ENCODE data around the gene F13B.

The F13B gene

GRCh38 chr1:197096137-197096536, 29.1 kb upstream of the F13B start:
- no peaks in the 10 kb centered on the region for H3K79me2 ChIP-seq (ENCODE audit: control insufficient read depth, low read length)
- no peaks in the 10 kb centered on the region for H3F3A ChIP-seq (ENCODE audit: control insufficient read depth, insufficient read depth)
- H4K20me1 ChIP-seq (ENCODE audit: control insufficient read depth, insufficient read depth, low read depth, low read length), result no peaks in the 10 kb centered on the region
- no peak overlapping the region for H3K4me3 ChIP-seq (ENCODE audit: low read length)
- H3K27ac ChIP-seq (ENCODE audit: low read depth, low read length), result no peak overlapping the region
- H3K27me3 ChIP-seq (ENCODE audit: control insufficient read depth, low read length), result no peaks in the 10 kb centered on the region
- no peaks in the 10 kb centered on the region for H3K9me3 ChIP-seq (ENCODE audit: control insufficient read depth, insufficient read depth, low read length)
- peaks cover 55% of the 10 kb centered on the region for H3K36me3 ChIP-seq (ENCODE audit: control insufficient read depth, low read length)
- TF ChIP-seq CTCF (IDR thresholded peaks at IDR 0.05; ENCODE audit: low read depth, low read length, poor library complexity, severe bottlenecking), result no peak
- TF ChIP-seq EZH2phosphoT487 (IDR thresholded peaks at IDR 0.05; ENCODE audit: borderline replicate concordance, low read length), result no peak
- no peak overlapping the region for H3K4me2 ChIP-seq (ENCODE audit: low read length)
- H3K4me1 ChIP-seq (ENCODE audit: control insufficient read depth, low read length), result no peaks in the 10 kb centered on the region
- no peaks in the 10 kb centered on the region for H3K9me2 ChIP-seq (replicated peaks; ENCODE audit: control insufficient read depth, low read length)

DNA sequence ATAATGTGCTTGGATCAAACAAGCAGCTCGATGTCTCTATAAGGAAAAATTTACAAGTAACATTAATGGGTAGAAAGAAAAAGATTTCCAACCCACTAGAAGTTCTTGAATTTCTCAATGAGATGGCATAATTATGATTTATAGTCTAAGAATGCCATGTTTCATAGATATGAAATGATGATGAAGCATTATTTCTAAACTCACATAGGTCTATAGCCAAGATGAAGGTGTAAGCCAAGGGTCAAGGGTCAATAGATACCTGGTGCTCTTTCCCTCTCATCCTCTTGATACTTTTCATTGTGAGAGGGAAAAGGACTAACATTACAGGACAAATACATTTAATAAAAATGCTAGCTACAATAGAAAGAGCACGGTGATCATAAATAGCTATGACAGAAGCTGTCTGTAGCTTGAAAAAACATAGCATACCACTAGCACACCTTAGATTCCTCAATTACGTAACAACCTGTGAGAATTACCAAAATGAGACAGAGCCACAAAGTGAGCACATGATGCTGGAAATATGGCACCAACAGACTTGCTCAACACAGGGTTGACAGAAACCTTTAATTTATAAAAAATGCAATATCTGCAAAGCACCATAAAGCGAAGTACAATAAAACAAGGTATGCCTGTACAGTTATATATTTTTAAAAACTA, 26.3 kb upstream of the F13B start:
- Histone ChIP-seq H3K27ac (ENCODE audit: low read depth, low read length) (no peak overlapping the region), H3K4me2 (ENCODE audit: low read length) (no peak overlapping the region), H3K36me3 (ENCODE audit: control insufficient read depth, low read length) (peaks cover 65% of the 10 kb centered on the region), H3K4me3 (ENCODE audit: low read length) (no peak overlapping the region), H3K9me2 (replicated peaks; ENCODE audit: control insufficient read depth, low read length) (no peaks in the 10 kb centered on the region), H3K27me3 (ENCODE audit: control insufficient read depth, low read length) (no peaks in the 10 kb centered on the region), H3K9me3 (ENCODE audit: control insufficient read depth, insufficient read depth, low read length) (no peaks in the 10 kb centered on the region), H3K4me1 (ENCODE audit: control insufficient read depth, low read length) (no peaks in the 10 kb centered on the region), H3F3A (ENCODE audit: control insufficient read depth, insufficient read depth) (no peaks in the 10 kb centered on the region), H4K20me1 (ENCODE audit: control insufficient read depth, insufficient read depth, low read depth, low read length) (no peaks in the 10 kb centered on the region), H3K79me2 (ENCODE audit: control insufficient read depth, low read length) (no peaks in the 10 kb centered on the region)
- no peak for TF ChIP-seq EZH2phosphoT487 (IDR thresholded peaks at IDR 0.05; ENCODE audit: borderline replicate concordance, low read length)
- TF ChIP-seq CTCF (IDR thresholded peaks at IDR 0.05; ENCODE audit: low read depth, low read length, poor library complexity, severe bottlenecking), result no peak

- Histone ChIP-seq H3K36me3 (ENCODE audit: control insufficient read depth, low read length) (peaks cover 73% of the 10 kb centered on the region), H3K79me2 (ENCODE audit: control insufficient read depth, low read length) (no peaks in the 10 kb centered on the region), H3K9me2 (replicated peaks; ENCODE audit: control insufficient read depth, low read length) (no peaks in the 10 kb centered on the region), H3F3A (ENCODE audit: control insufficient read depth, insufficient read depth) (no peaks in the 10 kb centered on the region), H3K27ac (ENCODE audit: low read depth, low read length) (no peak overlapping the region), H3K9me3 (ENCODE audit: control insufficient read depth, insufficient read depth, low read length) (no peaks in the 10 kb centered on the region), H4K20me1 (ENCODE audit: control insufficient read depth, insufficient read depth, low read depth, low read length) (no peaks in the 10 kb centered on the region), H3K4me2 (ENCODE audit: low read length) (no peak overlapping the region), H3K27me3 (ENCODE audit: control insufficient read depth, low read length) (no peaks in the 10 kb centered on the region), H3K4me1 (ENCODE audit: control insufficient read depth, low read length) (no peaks in the 10 kb centered on the region), H3K4me3 (ENCODE audit: low read length) (no peak overlapping the region)
- TF ChIP-seq EZH2phosphoT487 (IDR thresholded peaks at IDR 0.05; ENCODE audit: borderline replicate concordance, low read length) (no peak), CTCF (IDR thresholded peaks at IDR 0.05; ENCODE audit: low read depth, low read length, poor library complexity, severe bottlenecking) (no peak)
Measured at GRCh38 chr1:197092491-197093023, 25.5 kb upstream of the F13B start.

Measured in DOHH2 (cell line).